GM19395 (cell line): ENCODE data around the gene SPART.
A peak's percentile ranks its signal among the peaks of the same experiment; 100 is the strongest.
"Not testable (repeated sequence)": the region's sequence is repeated elsewhere in the genome, so short reads cannot be mapped to it uniquely, and the experiment has no call there.

ENCODE experiments used
- ATAC-seq: cut with Tn5 transposase; IDR thresholded peaks from one replicate; pipeline ENCODE4 v1.9.1; 2021; ENCODE audit warnings: mild to moderate bottlenecking, moderate library complexity; ENCODE audit not compliant: unreplicated experiment

Gene SPART

DNA sequence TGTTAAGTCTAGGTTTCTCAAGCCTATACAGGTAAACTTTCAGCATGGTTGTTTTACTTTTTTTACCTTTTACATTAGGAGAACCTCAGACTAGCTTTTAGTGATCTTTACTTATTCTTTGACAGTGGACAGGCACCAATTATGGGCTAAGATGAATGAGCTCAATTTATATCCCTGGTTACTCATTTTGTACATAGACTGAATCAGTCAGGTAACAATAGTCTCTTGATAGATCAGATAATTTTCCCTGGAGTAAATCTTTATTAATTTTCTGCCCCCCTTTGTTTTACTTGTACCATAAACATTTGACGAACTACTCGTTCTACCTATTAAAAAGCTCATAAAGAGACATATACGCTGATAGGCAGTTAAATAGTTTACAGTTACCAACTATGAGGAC is 22.8 kb downstream of the SPART start:
- no peak for ATAC-seq

DNA sequence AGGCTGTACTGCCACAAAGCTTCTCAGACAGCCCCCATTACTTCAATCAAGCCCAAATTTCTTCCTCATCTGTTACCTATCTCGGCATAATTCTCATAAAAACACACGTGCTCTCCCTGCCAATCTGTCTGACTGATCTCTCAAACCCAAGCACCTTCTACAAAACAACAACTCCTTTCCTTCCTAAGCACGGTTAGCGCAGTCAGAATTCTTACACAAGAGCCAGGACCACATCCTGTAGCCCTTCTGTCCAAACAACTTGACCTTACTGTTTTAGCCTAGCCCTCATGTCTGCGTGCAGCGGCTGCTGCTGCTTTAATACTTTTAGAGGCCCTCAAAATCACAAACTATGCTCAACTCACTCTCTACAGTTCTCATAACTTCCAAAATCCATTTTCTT is 26.4 kb downstream of the SPART start:
- ATAC-seq, result not testable (repeated sequence)

DNA sequence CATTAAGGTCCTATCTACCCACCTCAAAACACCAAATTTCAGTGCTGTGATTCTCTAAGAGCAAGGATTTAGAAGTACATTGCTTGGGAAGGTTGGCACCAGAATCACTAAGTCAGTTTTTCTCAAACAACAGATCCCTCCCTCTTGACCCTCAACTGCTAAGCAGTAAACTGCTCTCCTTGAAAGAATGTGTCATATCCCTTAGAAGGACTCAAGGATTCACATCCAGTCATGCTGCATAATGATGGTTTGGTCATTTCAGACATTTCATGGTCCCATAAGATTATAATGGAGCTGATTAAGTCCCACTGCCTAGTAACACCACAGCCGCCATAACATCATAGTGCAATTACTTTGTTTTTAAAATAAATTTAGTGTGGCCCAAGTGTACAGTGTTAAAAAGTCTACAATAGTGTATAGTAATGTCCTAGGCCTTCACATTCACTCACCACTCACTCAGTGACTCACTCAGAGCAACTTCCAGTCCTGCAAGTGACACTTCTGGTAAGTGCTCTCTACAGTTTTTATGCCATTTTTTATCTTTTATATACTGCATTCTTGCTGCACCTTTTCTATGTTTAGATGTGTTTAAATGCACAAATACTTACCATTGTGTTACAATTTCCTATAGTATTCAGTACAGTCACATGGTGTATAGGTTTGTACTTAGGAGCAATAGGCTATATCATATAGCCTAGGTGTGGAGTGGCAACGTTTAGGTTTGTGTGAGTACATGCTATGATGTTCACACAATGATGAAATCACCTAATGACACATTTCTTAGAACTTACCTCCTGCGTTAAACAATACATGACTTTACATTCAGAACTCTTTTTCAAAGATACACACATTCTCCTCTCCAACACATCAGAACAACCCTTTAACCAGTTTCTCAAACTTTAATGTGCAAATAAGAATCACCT is 32.9 kb downstream of the SPART start:
- no peak for ATAC-seq

DNA sequence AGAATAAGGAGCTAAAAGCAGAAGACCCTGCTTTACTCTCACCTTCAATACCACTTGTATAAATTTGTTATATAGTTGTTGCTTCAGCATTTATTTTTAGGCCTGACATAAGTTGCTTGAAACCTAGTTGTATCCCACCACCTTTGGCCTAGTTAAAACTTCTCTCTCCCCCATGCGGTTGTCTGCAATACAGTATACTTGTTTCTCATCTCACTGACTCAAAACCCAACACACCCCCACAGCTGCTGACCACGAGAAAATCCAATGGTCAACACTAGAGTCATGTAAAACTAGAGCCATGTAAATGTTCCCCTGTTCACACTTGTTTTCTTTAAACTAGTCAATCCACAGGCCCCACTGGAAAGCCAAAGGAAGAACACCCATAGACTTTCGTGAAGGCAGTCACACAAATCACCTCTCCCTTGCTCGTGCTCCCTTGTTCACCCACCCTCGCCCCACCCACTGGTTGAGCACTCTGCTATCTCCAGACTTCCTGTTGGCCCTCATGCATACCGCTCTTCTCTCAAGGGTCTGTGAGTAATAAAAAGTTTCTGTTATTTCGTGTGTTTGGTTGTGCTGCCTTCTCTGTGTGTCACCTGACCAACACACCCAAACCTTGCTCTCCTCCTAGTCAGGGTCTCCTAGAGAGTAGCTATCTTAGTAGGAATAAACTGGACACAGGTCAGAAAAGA is 35.6 kb downstream of the SPART start:
- ATAC-seq, result no peak

DNA sequence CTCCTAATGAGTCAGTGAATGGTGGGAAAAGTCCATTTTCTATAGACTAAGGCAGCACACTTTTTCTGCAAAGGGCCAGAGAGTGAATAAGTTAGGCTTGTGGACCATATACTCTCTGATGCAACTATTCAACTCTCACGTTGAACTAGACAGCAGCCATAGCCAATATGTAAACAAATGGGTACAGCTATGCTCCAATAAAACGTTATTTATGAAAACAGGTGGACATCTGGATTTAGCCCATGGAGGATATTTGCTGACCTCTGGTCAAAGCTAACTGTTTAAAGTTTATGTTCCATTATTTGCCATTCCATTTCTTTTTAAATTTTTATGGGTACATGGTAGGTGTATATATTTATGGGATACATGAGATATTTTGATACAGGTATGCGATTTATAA is 43.9 kb downstream of the SPART start:
- no peak for ATAC-seq

DNA sequence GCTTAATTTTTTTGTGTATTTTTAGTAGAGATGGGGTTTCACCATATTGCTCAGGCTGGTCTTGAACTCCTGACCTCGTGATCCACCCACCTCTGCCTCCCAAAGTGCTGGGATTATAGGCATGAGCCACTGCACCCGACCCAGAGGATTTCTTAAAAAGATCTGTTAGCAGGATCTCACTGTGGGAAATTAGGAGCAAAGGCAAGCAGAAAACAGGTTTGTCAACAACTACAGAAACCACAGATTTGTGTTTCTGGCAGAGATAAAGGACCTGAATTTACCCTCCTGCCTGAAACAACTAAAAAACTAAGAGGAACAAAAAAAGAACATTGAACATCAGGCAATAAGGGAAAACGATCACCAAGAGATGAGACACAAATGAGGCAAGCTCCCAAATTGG is 46.7 kb downstream of the SPART start:
- ATAC-seq, result not testable (repeated sequence)

DNA sequence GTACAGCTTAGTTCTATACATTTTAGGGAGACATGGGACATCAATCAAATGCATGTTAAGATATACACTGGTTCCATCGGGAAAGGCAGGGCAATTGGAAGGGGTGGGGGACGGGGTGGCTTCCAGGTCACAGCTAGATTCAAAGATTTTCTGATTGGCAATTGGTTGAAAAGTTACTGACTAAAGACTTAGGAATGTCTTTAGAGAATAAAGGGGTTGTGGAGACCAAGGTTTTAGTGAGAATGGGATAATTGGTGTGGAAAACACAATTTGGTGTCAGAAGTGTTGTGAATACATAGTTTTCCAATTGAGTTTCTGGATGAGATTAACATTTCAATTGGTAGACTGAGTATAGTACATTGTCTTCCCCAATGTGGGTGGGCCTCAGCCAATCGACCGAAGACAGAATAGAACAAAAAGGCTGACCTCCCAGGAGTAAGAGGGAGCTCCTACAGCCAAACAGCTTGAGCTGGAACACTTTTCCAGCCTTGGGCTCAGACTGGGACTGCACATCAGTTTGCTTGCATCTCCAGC is 47.6 kb downstream of the SPART start:
- no peak for ATAC-seq

DNA sequence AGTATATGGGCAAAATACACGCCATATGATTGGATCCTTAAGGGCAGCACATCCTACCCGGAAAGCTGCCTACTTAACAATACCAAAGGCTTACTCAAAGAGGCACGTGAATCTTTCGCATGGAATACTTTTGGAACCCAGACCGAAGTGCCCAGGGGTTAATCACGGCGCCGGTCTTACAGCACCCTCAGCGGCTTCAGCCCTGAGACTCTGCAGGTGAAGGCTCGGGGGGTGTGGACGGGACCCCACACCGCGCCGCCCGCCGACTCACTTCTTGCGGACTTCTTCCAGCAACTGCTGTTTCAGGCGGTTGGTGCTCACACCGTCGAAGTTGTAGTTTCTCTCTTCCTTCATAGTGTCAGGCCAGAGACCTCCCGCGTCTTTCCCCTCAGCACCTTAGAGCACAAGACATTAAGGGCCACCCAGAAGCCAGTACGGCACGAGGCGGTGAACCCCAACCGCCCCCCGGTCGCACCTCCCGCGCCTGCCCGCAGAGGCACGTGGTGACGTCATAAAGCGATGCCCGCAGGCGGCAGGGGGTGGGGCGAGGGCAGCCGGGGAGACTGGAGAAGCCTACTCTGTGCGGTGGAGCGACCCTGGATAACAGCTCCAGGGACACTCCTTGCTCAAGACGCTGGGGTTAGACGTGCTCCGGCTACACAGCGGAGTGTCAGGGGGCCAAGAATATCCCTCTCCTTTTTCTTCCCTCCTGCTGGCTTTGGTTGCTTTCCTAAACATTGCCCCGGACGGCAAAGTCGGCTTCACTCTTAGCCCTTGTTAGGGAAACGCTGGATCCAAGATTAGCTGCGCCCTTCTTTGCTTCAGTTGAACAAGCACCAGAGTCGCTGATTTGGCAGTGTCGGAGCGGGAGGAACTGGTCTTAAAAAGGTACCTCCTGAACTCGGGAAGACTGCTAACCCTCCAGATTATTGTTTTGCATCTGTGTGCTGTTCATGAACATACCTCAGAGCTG is 48.5 kb downstream of the SPART start, which contains the start of gene CCDC169:
Gene CCDC169, minus strand, starts transcription at position 449 of the 973 bp plus-strand sequence. Its CDS starts 95 bp downstream, at position 354.
- ATAC-seq, result peak; percentile 74

DNA sequence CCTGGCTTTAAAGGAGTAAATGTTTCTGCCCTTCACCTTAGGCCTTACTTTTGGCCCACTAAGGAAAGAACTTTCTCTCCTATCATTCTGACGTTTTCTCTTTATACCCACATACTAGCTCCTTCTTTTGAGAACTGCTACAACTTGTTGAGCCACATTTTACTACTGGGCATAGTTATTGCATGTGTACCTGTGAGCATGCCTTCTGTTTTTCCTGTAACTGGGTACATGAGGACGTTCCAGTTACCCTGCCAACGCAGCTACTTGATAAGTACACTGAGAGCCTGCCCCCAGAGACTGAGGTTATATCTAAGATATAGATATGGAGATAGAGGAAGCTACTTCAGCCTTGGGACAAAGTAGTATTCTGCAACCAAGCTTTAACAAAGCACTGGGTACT is 52.1 kb downstream of the SPART start:
- ATAC-seq, result no peak

DNA sequence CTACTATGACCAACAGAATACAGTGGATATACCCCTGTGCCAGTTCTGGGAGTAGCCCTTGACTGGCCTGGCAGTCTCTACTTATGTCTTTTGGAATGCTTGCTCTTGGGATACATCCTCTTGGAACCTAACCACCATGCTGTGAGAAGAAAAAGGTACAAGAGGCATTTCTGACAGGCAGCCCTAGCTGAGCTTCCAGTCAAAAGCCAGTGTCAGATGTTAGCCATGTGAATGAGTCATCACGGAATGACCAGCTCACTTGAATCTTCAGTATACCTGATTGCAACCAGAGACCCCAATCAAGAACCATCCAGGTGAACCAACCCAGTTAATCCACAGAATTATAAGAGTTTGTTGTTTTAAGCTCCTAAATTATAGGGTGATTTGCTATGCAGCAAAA is 52.7 kb downstream of the SPART start:
- ATAC-seq, result no peak

DNA sequence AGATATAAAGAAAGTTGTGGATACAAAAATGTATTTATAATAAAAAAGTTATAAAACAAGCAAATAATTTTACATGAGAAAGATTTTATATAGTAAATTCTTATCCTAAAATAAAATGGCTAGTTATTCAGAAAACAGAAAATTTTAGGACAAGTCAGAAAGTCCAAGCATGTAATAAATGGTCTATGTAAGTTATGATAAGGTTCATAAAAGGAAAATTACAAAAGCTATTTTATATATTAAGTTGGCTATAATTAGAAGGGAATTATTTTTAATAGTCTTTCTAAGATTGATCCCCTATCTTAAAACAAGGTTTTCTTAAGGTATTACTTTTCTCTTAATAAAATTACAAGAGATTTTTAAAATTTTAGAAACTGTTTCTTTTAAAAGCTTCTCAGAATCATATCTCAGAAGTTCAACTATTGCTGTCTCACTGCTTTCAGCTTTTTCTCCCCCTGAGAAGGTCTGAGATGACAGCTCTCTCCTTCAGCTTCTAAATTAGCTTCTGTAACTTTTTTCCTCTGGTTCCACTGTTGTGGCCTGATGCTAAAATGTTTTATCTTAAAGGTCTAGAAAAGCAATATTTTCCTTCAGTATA is 57.3 kb downstream of the SPART start:
- no peak for ATAC-seq

DNA sequence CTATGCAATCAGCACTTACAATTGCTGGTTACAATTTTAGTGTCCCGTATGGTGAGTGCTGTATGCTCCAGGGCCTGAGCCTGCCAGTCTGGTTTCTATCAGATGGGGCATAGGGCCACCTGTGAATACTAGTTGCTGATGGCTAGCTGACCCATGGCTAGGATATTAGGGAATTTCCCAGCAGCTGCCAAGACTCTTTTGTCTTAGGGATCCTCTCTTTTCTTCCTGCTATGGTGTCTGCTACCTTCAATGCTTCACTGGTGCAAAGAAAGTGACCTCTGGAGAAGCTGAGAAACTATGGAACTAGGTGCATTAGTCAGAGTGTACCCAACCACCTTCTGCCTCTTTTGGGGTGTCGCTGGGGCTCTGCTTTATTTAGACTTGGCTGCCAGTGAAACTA is 60.2 kb downstream of the SPART start:
- no peak for ATAC-seq

DNA sequence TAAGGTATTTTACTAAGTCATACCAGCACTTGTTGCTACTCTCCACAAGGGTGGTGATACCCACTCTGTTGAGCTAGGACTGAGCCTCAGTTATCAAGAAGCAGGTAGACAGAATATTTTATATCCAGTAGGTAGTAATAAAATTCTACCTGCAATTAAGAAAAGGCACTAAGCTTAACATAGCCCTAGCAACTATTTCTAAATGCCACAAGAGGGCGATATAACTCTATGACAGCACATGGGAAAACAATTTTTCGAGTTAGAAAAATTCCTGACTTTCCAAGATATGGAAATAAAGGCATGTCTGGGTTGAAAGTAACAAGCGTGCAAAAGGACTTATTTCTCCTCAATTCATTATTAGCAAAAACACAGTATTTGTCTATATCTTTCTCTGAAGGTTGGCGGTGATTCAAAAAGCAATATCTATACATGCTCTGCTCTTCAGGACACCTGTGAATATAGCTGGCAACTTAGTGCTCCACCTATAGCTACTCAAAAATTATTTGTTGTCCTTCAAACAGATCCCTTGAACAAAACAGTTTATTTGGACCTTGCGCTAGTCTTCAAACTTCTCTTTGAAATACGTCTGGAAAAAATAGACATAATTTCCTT is 63.3 kb downstream of the SPART start:
- ATAC-seq, result no peak

DNA sequence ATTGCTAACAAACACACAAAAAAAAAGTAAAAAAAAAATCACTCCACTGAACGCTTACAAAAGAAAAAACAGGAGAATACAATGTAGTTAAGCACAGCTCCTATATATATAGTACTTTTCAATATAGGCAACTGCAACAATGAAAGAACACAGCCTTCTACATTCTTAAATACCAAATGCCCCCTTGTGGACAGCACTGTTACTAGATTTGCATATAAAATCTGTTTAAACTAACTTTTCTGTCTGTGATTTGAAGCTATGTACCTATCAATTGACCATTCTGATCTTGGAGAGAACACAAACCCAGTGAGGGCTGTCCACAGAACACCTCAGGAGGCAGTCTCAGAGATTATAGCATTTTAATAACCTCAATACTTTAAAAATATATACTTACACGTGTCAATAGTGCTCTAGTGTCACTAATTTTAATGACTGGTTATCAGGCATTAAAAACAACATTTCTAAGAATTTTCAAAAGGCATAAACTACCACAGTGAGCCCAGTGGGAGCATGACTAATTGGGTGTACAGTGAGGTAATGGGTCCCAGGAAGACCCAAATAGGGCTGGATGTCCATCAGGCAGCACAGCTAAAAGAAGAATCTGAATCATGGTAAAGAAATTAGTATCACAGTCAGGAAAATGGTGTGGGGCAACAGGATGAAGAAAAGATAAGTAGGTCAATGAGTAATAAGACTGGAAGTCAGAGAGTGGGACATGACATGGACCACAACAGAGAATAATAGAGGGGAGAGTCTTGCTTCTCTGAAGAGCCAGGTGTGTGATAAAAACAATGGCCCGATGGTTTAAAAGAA is 70.8 kb downstream of the SPART start:
- ATAC-seq, result no peak

DNA sequence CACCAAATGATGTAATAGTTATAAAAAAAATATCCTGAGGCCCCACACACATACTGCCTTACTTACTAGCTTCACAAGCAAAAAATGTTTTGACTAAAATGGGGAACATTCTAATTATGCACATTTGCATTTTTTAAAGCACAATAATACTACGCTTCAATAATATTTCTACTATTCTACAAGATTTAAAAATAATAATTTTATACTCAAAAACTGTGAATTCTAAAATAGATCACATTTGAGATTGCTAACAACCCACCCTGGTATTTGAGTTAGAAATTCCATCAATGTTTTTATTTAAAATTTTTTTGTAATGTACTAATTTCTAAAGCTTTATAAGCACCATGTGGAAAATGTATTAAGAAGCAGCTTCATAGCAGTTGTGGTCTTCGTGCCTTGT is 72.8 kb downstream of the SPART start:
- ATAC-seq, result no peak

DNA sequence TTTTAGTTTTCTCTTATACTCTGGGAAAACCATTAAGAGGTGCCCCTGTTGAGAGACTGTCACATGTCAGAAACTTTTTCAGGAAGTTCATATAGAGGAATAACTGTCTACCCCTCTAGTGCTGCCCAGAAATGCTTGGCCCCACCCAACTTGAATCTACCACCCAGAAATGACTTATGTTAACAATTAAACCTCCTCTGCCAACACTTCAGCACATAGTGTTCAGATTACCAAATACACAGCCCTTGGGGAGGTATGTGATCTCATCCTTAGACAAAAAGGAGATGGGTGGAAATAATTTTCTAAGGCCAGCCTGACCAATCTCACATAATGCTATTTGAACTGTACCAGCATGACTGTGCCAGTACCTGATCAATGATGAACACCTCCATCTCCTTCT is 84.2 kb downstream of the SPART start:
- ATAC-seq, result no peak

DNA sequence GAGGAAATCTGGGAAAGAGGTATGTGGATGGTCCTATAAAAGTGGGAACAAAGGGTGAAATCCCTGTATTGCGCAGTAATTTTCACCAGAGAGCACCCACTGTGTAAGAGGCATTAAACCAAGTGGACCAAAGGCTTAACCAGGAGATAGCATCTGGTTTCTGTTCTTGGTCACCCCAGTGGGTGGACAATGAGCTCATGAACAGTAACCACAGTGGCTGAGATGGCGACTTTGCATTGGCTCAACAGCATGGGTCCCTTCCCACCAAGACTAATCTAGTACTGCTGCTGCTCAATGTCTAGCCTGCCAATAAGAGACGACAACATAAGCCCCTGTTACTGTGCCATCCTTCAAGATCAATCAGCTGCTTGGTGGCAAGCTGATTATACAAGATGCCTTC is 85.2 kb downstream of the SPART start:
- ATAC-seq, result no peak

DNA sequence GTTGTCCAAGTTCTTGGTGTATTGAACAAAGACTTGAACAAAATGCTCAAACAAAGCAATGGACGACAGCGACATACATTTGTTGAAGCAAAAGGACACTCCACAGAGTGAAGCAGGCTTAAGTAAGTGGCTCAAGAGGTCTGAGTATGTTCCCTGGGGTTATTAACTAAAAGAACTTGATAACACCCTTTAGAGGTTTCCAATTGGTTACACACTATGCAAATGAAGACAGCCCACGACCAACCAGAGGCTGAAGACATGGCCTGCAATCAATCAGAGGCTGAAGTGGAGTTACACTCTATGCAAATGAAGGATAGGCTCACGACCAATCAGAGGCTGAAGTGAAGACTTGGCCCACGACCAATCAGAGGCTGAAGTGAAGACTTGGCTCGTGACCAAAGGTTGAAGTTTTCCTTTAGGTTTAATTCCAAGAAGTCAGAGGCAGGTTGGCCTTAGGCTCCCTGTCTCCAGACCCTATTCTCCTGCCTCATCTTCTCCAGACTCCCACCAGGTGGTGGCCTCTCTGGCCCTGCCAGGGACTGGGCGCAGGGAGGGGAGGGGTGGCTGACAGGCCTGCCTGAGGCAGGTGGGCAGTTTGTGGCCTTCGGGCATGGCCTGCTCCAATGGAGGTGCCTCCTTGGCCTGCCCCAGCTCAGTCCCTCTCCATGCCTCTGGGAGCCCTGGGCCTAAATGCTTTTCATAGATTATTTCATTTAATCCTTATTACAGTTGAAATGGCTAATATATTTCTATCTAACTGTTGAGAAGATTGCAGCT is 86.6 kb downstream of the SPART start:
- no peak for ATAC-seq
